Hematopoietic multipotent progenitor cell treated with erythropoietin and hydrocortisone succinate and interleukin-3 and kit ligand, for 6 days (in vitro differentiated cells): ENCODE measurements around the gene HMX1.

ENCODE experiments used
- DNase-seq: peaks from one replicate; pipeline ENCODE4 v3.0.0-alpha.2; 2015

The HMX1 gene

GRCh38 chr4:8891646-8892555 is 20.3 kb upstream of the HMX1 start:
- DNase-seq: no peak

DNA sequence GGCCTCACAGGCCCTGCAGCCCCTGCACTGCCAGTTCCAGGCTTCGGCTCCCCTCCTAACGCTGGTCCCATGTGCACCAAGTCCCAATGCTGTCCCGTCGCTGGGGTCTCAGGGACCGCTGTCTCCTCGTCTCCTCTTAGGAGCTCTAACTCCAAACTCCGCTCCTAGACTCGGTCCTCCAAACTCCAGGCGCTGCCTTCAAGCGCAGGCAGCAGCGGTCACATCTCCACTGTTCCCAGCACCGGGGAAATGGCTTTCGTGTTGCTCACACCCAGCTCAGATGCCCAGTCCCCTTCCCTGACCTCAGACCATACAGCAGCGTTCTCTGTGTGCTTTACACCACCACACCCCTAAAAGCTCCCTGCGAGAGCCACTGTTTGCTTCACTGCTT is 19.6 kb upstream of the HMX1 start:
- DNase-seq: no peak

GRCh38 chr4:8888856-8889255 is 17.2 kb upstream of the HMX1 start:
- DNase-seq: no peak

- DNase-seq: no peak
These were observed 15.2 kb upstream of the HMX1 start for GRCh38 chr4:8886612-8887406.

- no peak for DNase-seq
These were observed 10.6 kb upstream of the HMX1 start for GRCh38 chr4:8882239-8882638.

DNA sequence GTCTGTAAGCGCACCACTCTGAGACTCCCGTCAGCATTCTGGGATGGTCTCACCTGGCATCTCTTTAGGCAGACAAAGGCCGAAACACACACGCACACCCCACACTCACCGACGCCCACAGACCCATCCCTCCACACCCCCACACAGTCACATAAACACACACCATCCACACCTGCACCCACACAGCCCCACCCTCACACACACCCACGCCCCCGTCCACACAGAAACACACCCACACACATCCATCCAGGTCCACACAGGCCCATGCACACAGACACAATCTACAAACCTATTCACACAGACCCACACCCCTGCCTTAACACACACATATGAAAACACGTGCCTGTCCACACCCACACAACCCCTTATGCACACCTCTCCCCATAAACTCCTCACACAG is 9.2 kb upstream of the HMX1 start:
- no peak for DNase-seq

DNA sequence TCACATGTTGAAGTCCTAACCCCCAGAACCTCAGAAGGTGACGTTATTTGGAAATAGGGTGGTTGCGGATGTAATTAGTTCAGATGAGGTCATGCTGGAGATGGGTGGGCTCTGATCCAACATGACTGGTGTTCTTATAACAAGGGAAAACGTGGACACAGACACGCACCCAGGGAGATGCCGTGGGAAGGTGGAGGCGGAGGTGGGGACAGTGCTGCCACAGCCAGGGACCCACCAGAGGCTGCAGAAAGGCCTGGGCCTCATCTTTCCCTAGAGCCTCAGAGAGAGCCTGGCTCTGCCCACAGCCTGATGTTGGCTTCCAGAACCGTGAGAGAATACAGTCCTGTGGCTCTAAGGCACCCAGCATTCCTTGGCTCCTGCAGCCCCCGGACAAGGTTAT is 7.9 kb upstream of the HMX1 start:
- no peak for DNase-seq

- no peak for DNase-seq
These were observed 6.8 kb upstream of the HMX1 start for GRCh38 chr4:8878421-8878820.

- DNase-seq: no peak
These were observed 6.1 kb upstream of the HMX1 start for GRCh38 chr4:8877780-8878040.

DNA sequence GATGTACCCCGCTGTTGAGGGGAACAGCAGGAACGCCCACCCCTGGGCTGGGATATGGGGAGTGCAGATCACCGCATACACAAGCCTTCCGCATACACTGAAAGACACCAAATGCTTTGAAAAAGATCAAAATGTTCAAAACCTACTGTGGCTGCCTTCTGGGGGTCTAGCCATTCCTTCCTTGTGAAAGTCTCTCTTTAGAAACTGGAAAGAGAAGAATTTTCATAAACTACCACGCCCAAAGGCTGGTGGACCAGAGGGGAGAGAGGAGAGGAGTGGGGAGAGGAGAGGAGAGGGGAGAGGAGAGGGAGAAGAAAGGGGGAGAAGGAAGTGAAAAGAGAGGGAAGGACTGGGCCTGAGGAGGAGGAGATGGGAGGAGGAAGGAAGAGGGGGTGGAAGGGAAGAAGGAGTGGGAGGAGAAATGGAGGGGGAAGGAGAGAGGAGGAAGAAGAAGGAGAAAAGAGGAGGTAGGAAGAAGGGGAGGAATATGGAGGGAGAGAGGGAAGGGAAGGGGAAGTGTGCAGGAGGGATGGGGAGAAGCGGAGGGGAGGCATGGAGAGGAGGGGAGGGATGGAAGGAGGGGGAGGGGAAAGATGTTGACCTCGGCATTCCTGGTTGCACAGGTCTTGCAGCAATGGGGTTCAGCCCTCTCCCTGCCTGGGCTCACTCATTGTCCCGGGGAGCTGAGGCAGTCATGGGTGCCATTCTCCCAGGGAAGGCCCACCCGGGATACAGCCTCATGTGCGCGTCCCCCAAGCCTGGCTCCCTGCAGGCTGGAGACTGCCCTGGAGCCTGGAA is 5.5 kb upstream of the HMX1 start:
- no peak for DNase-seq

DNA sequence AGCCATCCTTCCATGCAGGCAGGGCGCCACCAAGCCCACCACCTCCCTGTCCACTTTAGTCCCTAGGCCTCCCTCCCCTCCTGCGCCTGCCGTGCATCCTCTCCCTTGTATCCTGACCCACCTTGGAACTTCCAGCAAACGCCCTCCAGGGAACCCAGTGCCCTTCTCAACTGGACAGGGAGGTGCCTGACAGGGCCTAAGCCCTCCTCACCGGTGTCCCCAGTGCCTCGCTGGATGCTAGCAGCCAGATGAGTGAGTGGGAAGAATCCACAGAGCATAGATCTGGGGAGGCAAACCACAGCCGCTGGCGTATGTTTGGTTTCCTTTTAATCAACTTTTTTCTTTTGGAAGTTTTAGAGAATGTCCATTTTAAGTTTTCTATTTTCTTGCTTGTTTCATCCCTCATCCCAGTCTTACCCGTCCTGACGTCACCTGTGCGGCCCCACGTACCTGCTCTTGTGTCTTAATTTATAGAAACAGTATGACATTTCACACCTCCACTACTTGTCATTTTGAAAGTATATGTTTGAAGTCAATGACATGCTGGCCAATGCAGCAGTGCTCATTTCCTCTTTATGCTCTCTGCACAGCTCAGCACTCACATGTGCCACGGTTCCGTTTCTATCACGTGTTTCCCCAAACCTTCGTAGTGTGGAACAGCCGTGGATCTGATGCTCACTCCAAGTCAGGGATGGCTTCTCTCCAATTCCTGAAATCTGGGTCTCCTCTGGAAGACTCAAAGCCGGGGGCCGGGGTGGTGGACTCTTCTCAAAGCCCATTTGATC is 3.4 kb upstream of the HMX1 start:
- DNase-seq: no peak

- no peak for DNase-seq
These were observed 2.6 kb upstream of the HMX1 start for GRCh38 chr4:8874003-8874895.

GRCh38 chr4:8872402-8873291 is 1.0 kb upstream of the HMX1 start:
- DNase-seq: no peak

GRCh38 chr4:8870647-8871416 is 807 bp downstream of the HMX1 start:
- no peak for DNase-seq

DNA sequence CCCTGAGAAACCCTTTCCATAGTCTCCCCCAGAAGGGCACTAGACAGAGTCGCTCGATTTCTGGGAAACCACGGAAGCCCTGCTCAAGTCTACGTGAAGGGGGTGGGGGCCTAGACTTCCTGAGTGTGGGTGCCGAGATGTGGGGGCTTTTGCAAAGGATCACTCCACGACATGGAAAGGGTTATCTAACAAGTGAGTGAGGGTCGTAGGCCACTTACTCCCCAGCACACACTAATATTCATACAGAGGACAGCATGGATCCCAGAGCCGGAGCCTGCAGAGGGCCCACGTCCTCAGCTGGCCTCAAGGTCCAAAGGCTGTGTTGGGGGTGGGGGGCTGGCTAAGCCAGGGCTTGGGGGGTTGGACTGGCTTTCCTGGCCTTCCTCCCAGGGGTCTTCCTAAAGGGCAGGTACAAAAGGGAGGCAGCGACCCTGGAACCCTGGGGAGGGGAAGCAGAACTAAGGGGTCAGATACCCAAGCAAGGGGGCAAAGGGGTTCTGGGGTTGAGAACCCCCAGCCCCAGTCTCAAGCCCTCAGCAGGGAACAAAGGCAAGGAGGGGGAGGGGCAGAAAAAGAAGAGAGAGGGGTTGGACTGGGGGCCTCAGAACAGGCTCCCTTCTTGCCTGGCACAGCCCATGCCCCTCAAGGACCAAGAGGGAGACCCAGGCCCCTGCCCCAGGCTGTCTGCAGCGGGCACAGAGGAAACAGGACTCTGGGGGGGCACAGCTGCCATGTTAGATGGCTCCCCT is 1.6 kb downstream of the HMX1 start:
- no peak for DNase-seq

GRCh38 chr4:8869002-8869897 is 2.4 kb downstream of the HMX1 start:
- no peak for DNase-seq

DNA sequence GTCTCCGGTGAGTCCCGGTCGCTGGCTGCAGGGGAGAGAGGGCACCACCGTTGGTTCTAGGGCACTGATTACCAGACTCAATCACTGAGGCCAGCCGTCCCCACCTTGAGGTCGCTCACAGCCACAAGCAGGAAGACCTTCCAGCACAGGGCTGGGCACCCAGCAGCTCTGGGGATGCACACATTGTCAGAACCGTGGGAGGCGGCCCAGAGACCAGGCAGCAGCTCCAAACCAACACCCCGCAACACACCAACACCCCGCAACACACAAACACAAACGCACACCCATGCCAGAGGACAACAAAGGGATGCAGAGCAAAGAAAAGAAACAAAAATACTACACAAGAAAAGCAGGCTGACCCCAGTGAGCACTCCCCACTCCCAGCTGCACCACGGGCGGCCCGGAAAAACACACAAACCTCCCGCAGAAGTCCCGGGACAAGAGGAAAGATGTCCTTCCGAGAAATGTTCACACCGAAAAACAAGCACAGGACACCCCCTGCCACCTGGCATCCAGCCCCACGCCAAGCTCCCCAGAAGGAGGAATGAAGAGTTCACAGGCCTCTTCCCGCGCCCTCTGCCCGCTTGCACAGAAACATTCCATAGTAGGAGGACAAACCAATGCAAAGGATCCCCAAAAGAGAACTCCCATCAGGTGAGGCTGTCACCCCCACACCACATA is 3.2 kb downstream of the HMX1 start:
- no peak for DNase-seq
